Measurements from ENCODE around the gene VTI1B.

DNA sequence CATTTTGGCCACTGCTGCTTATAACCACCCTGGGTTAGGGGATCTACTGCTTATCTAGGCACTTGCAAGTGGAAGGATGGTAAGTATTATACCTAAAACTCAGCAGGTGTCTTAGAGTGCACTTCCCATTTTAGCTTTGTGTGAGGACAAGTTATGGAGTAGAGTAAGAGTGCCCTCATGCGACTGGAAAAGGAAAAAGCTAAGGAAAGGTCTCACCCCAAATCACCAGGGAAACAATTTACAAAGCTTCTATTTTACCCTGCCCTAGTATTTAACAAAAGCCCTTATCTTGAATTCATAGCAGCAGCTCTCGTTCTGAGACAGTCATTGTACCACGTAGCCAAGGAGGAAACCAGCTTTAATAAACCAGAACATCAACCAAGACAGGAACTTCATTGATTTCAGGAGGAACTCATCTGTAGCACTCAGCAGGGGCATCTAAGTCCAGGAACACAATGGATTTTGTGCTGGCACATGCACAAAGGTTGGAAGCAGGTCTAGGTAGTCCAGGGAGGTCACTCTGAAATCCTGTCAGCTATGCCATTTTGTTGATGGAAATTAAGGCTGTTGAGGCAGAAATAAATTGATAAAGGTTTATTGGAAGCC is 30.2 kb upstream of the VTI1B start:
- no peak for TF ChIP-seq CBX5 (IDR thresholded peaks at IDR 0.05; ENCODE audit: low read depth)
- TF ChIP-seq, protein P1, sequence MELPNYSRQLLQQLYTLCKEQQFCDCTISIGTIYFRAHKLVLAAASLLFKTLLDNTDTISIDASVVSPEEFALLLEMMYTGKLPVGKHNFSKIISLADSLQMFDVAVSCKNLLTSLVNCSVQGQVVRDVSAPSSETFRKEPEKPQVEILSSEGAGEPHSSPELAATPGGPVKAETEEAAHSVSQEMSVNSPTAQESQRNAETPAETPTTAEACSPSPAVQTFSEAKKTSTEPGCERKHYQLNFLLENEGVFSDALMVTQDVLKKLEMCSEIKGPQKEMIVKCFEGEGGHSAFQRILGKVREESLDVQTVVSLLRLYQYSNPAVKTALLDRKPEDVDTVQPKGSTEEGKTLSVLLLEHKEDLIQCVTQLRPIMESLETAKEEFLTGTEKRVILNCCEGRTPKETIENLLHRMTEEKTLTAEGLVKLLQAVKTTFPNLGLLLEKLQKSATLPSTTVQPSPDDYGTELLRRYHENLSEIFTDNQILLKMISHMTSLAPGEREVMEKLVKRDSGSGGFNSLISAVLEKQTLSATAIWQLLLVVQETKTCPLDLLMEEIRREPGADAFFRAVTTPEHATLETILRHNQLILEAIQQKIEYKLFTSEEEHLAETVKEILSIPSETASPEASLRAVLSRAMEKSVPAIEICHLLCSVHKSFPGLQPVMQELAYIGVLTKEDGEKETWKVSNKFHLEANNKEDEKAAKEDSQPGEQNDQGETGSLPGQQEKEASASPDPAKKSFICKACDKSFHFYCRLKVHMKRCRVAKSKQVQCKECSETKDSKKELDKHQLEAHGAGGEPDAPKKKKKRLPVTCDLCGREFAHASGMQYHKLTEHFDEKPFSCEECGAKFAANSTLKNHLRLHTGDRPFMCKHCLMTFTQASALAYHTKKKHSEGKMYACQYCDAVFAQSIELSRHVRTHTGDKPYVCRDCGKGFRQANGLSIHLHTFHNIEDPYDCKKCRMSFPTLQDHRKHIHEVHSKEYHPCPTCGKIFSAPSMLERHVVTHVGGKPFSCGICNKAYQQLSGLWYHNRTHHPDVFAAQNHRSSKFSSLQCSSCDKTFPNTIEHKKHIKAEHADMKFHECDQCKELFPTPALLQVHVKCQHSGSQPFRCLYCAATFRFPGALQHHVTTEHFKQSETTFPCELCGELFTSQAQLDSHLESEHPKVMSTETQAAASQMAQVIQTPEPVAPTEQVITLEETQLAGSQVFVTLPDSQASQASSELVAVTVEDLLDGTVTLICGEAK (IDR thresholded peaks at IDR 0.05; ENCODE audit: borderline replicate concordance): no peak

Data from GM12878 (cell line).